HG03066 (cell line): ENCODE measurements around the gene MYB.
"Not testable (repeated sequence)": the region's sequence is repeated elsewhere in the genome, so short reads cannot be mapped to it uniquely, and the experiment has no call there.

Experiments
- ATAC-seq: cut with Tn5 transposase; IDR thresholded peaks from one replicate; pipeline ENCODE4 v1.9.1; 2021; ENCODE audit warnings: low read depth; ENCODE audit not compliant: unreplicated experiment

The MYB gene

DNA sequence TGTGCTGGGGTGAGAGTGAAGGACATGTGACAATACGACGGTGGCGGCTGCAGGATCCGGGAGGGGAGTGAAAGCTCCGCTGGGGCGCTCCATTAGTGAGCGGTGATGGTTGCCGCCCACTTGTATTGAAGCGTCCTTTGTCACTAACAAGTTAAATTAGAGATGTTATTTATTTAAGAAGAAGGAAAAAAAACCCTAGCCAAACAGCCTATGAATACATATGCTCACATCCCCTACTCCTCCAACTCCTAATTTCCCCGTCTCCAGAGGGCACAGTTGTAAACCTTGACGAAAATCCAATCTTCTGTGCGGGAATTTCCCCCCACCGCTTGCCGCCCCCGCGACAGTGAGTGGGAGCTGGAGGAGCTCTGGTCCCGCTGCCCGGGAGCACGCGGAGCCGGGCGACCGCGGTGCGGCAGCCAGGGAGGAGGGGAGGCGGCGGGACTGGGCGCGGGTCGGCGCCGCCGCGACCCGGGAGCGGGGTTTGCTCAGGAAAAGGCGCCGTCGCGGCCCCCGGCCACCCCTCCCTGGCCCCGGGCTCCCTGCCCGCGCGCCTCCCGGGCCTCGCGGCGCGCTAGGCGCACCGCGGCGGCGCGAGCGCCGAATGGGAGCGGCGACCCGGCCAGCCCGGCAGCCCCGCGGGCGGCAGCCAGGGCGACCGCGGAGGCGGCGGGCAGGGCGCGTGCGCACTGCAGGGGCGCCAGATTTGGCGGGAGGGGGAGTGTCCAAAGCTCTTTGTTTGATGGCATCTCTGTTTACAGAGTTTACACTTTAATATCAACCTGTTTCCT, at the start of gene MYB:
Gene MYB (plus strand): TSS at position 767 of the 791 bp plus-strand sequence. CDS start 206 bp downstream, outside the sequence.
- ATAC-seq: peak; percentile 32

GRCh38 chr6:135132776-135133175, 48.3 kb upstream of the MYB start:
- no peak for ATAC-seq

DNA sequence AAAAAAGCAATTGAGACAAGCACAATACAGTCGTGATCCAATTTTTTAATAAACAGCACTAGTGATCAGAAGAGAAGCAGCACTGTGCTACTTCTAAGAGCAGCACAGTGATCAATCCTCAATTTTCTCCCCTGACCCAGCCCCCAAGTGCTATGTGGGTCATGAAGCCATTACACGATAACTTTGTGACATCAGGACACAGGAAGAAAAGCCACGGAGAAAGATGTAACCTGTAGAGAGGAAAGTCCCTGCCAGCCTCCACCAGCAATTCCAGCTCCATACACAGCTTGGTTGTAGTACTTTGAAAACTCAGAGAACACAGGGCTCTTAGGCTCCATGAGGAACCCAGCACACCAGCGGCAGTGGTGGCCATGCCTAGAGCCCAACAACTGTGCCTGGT, 45.3 kb upstream of the MYB start:
- no peak for ATAC-seq

DNA sequence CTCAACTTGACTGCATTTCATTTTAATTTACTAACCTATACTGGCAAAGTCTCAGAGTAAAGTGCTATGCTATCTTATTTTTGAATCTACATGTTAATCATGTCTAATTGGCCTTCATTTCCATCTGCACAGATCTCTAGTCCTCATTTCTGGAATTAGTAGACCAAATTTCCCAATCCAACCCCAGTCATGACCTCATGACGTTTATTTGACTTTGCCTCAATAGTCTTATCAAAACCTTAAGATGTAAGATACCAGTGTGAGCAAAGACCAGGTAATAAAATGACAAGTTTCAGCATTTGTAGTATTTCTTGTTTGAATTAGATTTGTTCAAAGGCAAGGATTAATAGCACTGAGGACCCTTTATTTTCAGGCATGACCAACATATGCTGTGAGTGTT, 43.3 kb upstream of the MYB start:
- no peak for ATAC-seq

GRCh38 chr6:135141182-135141581, 39.9 kb upstream of the MYB start:
- no peak for ATAC-seq

DNA sequence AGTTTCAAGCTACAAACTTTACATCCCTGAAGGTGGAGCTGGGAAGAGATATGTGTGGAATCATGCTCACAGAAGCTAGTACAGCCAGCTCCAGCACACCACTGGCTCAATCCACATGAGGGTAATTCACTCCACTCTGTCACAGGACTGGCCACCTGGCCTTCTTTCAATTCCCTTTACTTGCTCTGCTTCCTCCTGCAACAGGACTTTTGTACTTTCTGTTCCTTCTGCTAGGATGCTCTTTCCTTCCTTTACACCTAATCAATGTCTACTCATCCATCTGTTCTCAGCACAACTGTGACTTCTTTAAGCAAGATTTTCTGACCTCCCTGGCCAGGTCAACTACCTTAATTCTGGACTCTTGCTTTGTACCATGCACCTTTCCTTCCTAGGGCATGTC, 39.4 kb upstream of the MYB start:
- no peak for ATAC-seq

DNA sequence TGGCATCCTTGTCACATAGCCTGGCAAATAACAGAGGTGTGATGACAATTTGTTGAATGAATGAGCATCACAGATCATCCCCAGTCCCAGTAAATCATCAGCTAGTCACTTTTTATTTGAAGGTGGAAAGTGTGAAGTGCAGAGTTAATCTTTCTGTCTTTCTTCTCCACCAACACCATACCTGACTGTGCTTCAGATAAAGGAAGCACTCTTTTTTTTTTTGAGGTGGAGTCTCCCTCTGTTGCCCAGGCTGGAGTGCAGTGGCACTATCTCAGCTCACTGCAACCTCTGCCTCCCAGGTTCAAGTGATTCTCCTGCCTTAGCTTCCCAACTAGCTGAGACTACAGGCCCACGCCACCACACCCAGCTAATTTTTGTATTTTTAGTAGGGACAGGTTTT, 38.9 kb upstream of the MYB start:
- ATAC-seq: not testable (repeated sequence)

DNA sequence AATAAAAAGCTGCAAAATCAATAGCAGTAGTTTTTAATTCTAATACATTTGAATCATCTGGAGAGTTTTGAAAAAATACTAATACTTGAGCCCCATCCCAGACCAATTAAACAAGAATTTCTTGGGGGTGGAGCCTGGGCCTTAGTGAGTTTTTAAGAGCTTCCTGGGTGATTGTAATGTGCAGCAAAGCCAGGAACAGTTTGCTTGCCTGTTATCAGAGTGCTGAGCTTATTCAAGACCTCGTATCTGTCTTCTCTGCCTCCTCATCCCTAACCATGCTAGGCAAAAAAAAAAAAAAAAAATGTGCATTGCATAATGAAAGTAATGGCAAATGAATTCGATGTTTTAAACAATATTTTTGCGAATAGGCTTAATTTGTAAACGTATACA, 36.4 kb upstream of the MYB start:
- no peak for ATAC-seq

DNA sequence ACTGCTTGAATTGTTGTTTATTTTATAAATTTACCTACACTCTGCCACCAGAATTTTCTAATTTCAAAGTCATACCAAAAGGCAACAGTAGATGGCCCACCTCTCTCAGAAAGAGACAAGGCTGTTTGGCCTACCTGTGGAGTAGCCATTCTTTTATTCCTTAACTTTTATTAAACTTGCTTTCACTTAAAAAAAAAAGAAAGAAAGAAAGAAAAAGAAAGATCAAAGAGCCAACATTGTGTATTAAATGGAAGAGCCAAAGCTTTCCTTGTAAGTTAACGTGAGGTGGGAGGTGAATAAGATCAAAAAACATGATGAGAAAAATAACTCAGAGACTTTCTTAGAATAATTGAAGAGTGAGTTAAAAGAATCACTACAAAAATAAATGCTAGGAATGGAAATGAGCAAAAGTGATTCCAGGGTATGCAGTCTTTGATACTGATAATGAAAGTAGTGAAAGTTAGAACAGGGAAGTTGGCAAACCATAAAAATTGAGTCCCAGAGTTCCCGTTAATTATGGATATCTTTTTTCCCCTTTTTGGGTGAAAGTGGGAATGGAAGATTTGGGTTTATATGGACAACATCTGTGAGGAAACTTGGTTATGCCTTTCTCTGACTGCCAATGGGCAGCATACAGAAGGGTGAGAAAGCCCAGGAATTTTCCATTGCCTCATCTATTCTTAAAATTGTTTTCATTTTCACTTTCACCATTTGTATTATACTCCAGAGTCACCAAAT, 35.9 kb upstream of the MYB start:
- ATAC-seq: peak; percentile 43

DNA sequence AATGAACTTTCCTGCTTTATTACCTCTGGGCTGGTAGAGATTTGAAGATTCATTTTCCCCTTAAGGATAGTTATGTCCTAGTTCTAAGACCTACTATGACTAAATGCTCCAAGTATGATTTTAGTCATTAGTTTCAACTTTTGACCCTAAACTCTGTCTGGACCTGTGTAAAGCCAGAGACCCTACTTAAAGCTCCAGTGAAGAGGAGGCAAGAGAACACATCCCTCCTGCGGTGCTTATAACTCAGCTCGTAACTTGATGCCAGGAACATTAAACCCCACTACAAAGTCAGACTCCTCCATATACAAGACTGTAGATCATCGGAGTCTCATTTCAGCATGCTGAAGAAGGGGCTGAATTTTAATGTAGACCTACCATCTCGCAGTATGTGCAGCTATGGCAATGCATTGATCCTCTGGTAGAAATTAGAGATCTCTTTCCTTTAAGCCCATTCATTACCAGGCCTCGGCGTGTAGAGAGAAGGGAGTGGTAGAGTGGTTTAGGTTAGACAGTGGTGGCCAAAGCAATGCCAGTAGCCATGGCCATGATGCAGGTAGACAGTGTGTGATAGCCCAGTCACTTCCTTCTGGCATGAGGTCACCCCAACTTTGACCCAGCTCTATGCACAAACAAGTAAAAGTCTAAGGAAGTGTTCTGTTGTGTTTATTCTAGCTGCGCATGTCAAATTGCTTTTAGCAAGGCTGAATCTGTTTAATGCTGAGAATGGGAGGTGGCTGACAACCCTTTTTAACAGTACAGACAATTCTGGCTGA, 34.8 kb upstream of the MYB start:
- ATAC-seq: no peak

DNA sequence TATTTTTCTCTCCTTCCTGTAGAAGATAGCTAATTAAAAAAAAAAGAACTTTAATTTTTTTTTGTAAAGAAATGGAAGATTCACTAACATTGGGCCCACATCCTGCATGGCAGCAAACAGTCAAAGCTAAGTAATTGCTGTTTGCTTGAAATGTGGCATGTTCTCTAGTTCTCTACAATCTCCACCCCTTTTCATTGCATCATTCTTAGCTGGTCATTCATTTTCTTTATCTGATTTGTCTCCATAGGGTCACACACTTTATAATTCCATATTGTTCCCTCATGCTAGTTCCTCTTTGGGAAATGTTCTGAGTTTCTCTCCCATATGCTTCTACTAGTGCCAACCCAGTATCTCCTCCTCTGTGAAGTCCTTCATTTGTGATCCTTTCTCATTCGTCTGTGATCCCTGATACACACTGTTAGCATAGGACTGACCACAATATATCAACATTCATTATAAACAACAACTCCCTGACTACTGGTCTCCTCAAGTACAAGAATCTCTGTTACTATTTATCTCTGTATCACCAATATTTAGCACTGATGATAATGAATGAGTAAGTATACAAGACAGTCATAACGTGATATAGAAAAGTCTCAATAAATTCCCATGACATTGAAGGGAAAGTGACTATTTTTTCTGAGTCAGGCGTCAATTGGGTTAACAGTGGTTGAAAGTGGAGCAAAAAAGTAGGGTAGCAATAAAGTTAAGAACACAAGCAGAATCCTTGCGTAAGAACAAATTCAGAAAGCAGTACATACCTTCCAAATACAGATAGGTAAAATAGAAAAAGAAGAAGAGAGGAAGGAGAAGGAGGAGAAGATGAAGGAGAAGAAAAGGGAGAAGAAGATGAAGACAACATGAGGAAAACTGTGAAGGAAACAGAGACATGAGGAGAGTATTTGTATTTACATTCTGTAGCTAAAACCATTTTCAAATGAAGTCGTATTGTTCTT, 33.2 kb upstream of the MYB start:
- ATAC-seq: no peak

GRCh38 chr6:135148889-135149288, 32.2 kb upstream of the MYB start:
- ATAC-seq: no peak

GRCh38 chr6:135149376-135149775, 31.7 kb upstream of the MYB start:
- no peak for ATAC-seq

DNA sequence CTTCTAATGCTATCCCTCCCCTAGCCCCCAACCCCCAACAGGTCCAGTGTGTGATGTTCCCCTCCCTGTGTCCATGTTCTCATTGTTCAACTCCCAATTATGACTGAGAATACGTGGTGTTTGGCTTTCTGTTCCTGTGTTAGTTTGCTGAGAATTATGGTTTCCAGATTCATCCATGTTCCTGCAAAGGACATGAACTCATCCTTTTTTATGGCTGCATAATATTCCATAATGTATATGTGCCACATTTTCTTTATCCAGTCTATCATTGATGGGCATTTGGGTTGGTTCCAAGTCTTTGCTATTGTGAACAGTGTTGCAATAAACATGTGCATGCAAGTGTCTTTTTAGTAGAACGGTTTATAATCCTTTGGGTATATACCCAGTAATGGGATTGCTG, 30.6 kb upstream of the MYB start:
- not testable (repeated sequence) for ATAC-seq

GRCh38 chr6:135154125-135154524, 27.0 kb upstream of the MYB start:
- ATAC-seq: not testable (repeated sequence)

DNA sequence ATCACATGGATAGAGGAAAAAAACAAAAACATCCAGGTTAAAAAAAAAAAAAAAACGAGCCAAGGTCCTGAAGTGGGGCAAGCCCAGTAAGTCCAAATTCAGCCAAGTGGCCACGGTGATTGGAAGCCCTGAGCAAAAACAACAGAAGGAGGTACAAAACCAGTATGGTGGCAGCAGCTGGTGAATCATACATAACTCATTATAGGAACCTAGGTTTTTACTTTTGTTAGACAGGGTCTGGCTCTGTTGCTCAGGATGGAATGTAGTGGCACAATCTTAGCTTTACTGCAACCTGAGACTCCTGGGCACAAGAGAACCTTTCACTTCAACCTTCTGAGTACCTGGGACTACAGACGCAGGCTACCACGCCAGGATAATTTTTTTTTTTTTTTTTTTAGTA, 22.7 kb upstream of the MYB start:
- ATAC-seq: no peak

GRCh38 chr6:135159531-135159930, 21.6 kb upstream of the MYB start:
- no peak for ATAC-seq

GRCh38 chr6:135161411-135162395, 19.4 kb upstream of the MYB start:
- ATAC-seq: no peak
